ENCODE results near the gene FUOM. TPM values are rescaled to one million over a fixed set of nuclear protein-coding genes. Genes with fewer than 3 reads are reported as not detected.
"Not testable (repeated sequence)": the region's sequence is repeated elsewhere in the genome, so short reads cannot be mapped to it uniquely, and the experiment has no call there.

The FUOM gene
- total RNA-seq, 2 donors from 2014 or later = 12.5 to 16.1 TPM

DNA sequence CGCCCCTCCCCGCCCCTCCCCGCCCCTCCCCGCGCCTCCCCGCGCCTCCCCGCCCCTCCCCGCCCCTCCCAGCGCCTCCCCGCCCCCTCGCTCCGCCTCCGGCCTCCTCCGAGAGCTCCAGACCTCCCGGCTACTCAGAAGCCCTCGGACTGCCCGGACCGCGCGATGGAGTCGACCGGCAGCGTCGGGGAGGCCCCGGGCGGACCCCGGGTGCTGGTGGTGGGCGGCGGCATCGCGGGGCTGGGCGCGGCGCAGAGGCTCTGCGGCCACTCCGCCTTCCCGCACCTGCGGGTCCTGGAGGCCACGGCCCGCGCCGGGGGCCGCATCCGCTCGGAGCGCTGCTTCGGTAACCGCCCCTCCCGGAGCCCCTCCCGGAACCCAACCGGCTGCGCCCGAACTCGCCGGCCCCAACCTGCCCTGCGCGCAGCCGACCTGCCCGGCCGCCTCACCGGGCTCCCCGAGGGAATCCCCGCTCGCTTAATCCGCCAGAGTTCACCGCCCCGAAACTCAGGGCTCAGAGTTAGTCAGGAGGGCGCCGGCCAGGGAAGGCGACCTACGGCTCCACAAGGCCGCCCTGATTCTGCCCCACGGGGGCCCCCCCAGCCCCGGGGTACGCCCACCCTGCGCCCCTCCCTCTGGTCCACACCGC lies 21.5 kb upstream of the FUOM start, which contains the start of gene PAOX:
TSS of gene PAOX (plus strand) at position 111 of the 649 bp plus-strand sequence. CDS start at position 166, 55 bp downstream.
- Histone ChIP-seq H3K4me1 (peaks cover 21% of the 10 kb centered on the region), H3K9me3 (no peaks in the 10 kb centered on the region), H3K36me3 (replicated peaks in 1 of 2; ENCODE audit: insufficient read depth in 1 of 2, low read depth in 2 of 2) (no peaks in the 10 kb centered on the region), H3K27me3 (no peaks in the 10 kb centered on the region), H3K4me3 (peak within 1 kb of the TSS; percentile 60 to 70), H3K27ac (peak within 1 kb of the TSS; percentile 71 to 82 (median 76))
- peak in 1 of 3 donors; percentile 34 for TF ChIP-seq POLR2A (IDR thresholded peaks at IDR 0.05)
- TF ChIP-seq, protein P1, sequence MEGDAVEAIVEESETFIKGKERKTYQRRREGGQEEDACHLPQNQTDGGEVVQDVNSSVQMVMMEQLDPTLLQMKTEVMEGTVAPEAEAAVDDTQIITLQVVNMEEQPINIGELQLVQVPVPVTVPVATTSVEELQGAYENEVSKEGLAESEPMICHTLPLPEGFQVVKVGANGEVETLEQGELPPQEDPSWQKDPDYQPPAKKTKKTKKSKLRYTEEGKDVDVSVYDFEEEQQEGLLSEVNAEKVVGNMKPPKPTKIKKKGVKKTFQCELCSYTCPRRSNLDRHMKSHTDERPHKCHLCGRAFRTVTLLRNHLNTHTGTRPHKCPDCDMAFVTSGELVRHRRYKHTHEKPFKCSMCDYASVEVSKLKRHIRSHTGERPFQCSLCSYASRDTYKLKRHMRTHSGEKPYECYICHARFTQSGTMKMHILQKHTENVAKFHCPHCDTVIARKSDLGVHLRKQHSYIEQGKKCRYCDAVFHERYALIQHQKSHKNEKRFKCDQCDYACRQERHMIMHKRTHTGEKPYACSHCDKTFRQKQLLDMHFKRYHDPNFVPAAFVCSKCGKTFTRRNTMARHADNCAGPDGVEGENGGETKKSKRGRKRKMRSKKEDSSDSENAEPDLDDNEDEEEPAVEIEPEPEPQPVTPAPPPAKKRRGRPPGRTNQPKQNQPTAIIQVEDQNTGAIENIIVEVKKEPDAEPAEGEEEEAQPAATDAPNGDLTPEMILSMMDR (IDR thresholded peaks at IDR 0.05) = no peak
- intact Hi-C loops (cut with DNase I) = no loop called here
- peak; percentile 72 to 81 (median 72) for DNase-seq
- 0 to 2% methylated on average over 1 to 40 of the region's 78 CpGs for WGBS, 2 donors
- ATAC-seq = peak; percentile 67

DNA sequence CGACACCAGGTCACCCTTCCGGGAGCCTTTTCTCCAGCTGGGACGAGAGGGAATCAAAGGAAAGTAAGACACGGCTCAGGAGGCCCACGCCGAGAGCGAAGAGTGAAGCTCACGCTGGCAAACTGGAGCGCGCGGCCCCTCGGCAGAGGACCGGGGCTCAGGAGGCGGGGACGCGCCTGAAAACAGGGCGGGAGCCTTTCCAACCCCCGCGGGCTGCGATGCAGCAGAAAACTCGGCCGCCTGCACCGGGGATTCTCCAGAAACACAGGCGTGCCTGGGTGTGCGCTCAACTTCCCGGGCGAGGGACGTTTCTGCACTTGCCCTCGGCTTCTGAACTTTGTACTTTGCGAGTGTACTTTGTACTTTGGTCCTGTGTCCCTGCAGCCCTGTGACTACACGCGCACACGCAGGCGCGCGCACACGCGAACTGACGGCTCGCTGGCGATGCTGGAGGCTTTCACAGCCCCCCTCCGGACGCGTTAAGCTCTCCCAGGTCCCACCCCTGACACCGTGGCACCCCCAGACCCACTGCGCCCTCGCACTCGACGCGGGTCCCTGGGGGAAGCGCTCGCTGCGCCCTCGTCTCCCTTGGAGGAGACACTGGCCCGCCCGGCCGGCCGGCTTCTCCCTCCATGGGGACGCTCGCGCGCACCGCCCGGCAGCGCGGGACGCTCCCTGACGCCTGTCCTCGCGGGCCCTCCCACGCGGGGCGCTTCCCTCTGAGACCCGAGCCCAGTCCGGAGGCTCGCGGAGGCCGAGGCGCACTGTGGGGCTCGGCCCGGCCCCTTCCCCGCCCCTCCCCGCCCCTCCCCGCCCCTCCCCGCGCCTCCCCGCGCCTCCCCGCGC lies 20.7 kb upstream of the FUOM start:
- peaks cover 26% of the 10 kb centered on the region for H3K4me1 ChIP-seq
- DNase-seq (peak; percentile 59 to 66 (median 62)), ATAC-seq (peak; percentile 75)
- 0% methylated on average over 31 to 79 of the region's 90 CpGs for WGBS, 2 donors
- H3K27ac ChIP-seq = peak overlapping the region; percentile 65 to 82 (median 76)
- H3K9me3 ChIP-seq = no peaks in the 10 kb centered on the region
- peak overlapping the region; percentile 26 to 59 for H3K4me3 ChIP-seq
- TF ChIP-seq POLR2A (IDR thresholded peaks at IDR 0.05) = peak in 2 of 3 donors; percentile 30 to 49
- TF ChIP-seq, protein P1 (IDR thresholded peaks at IDR 0.05) = no peak
- no peaks in the 10 kb centered on the region for H3K27me3 ChIP-seq
- intact Hi-C loops (cut with DNase I) = no loop called here
- no peaks in the 10 kb centered on the region for H3K36me3 ChIP-seq (replicated peaks in 1 of 2; ENCODE audit: insufficient read depth in 1 of 2, low read depth in 2 of 2)

DNA sequence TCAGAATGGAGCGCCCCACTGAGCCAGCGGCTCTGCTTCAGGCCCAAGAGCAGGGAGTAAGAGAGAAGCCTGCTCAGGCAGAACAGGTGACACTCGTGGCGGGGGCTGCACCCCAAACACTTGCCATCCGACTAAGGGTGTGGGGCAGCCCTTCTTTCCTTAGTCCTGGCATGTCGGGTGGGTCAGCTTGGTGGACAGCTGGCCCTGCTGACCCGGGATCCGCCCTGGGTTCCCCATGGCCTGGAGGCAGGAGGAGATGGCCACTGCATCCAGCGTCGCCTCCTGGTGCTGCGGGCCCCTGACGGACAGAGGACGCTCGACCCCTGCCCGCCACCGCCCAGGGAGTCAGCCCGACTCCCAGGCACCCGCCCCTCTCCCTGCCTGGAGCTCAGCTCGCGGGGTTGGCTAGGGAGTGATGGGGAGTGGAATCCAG lies 20.0 kb upstream of the FUOM start:
- peak; percentile 1 for ATAC-seq
- DNase-seq = no peak

DNA sequence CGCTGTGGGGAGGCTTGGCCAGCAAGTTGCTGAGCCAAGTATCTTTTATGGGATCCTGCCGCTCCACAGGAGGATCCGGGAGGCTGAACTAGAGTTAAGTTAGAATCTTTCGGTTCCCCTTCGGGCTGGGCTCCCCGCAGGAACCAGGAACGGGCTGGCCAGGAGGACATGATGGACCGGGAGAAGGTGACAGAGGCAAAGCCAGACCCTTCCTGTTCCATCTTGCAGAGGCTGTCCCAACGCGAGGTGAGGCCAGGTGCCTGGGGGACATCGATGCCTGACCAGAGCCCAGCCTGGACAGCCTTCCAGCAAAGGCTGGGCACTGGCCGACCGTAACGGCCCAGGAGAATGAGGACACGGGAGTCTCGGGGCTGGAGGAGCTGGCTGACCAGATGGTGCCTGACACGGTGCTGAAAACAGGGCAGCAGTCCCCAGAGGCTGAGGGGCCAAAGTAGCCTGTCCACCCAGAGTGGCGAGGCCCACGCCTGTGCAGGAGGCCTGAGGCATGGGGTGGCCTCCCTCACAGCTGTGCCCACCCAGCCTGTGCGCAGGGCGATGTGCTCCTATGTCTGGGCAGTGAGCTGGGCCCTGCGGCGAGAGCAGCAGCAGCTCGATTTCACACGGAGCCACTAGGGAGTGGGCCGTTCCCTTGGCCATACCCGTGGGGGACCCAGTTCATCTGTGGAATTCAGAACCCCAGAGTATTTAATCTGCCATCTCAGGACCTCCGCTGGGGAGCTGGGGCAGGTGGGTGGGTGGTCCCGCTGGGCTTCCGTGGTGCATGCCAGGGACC lies 19.4 kb upstream of the FUOM start:
- no peak overlapping the region for H3K27ac ChIP-seq
- H3K27me3 ChIP-seq = no peaks in the 10 kb centered on the region
- no peak overlapping the region for H3K4me3 ChIP-seq
- no peak for TF ChIP-seq POLR2A (IDR thresholded peaks at IDR 0.05)
- TF ChIP-seq, protein P1 (IDR thresholded peaks at IDR 0.05) = no peak
- H3K36me3 ChIP-seq (replicated peaks in 1 of 2; ENCODE audit: insufficient read depth in 1 of 2, low read depth in 2 of 2) = no peaks in the 10 kb centered on the region
- DNase-seq (no peak), ATAC-seq (no peak)
- H3K4me1 ChIP-seq = peaks cover 29% of the 10 kb centered on the region
- H3K9me3 ChIP-seq = no peaks in the 10 kb centered on the region
- intact Hi-C loops (cut with DNase I) = no loop called here
- 82 to 91% methylated on average over 4 to 29 of the region's 30 CpGs for WGBS, 2 donors

More for the DNA sequence above, 20.0 kb upstream of the FUOM start:
- Histone ChIP-seq H3K36me3 (replicated peaks in 1 of 2; ENCODE audit: insufficient read depth in 1 of 2, low read depth in 2 of 2) (no peaks in the 10 kb centered on the region), H3K9me3 (no peaks in the 10 kb centered on the region), H3K27me3 (no peaks in the 10 kb centered on the region), H3K4me1 (peaks cover 26% of the 10 kb centered on the region), H3K27ac (peak overlapping the region in 3 of 4 donors; percentile 65 to 82 (median 78)), H3K4me3 (peak overlapping the region in 1 of 2 donors; percentile 59)
- 17 to 80% methylated on average over 1 to 16 of the region's 20 CpGs for WGBS, 2 donors
- no peak for TF ChIP-seq POLR2A (IDR thresholded peaks at IDR 0.05)
- intact Hi-C loops (cut with DNase I) = no loop called here

DNA sequence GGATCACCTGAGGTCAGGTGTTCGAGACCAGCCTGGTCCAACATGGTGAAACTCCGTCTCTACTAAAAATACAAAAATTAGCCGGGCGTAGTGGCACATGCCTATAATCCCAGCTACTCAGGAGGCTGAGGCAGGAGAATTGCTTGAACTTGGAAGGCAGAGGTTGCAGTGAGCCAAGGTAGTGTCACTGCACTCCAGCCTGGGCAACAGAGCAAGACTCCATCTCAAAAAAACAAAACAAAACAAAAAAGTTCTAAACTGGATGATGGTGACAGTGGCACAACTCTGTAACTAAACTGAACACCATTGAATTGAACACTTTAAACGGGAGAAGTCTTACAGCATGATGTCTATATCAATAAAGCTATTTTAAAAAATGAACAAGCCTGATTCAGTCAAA lies 18.4 kb upstream of the FUOM start:
- 86 to 87% methylated on average over 5 of the region's 5 CpGs for WGBS, 2 donors
- peaks cover 39% of the 10 kb centered on the region for H3K4me1 ChIP-seq
- H3K27me3 ChIP-seq; H3K9me3 ChIP-seq; H3K4me3 ChIP-seq; ATAC-seq; H3K27ac ChIP-seq; DNase-seq; H3K36me3 ChIP-seq (replicated peaks in 1 of 2; ENCODE audit: insufficient read depth in 1 of 2, low read depth in 2 of 2); intact Hi-C loops (cut with DNase I): not testable (repeated sequence)

Data from body of pancreas (tissue), 4 donors.